GM23248 (cell line): ENCODE measurements around the gene CIART. TPM values are rescaled to one million over a fixed set of nuclear protein-coding genes. Genes with fewer than 3 reads are reported as not detected.

Source experiments
- DNase-seq: peaks from one replicate; pipeline ENCODE4 v3.0.0-alpha.2; 2015
- H2AFZ ChIP-seq: fragments of 200-600 bp; sonication (generic); 2 replicates; pipeline ENCODE4 v1.6.1; 2016; ENCODE audit warnings: antibody characterized with exemption
- H3F3A ChIP-seq: fragments of 200-600 bp; sonication (generic); 2 replicates; pipeline ENCODE4 v1.6.1; 2016; ENCODE audit warnings: mild to moderate bottlenecking, antibody characterized with exemption, mixed run types; ENCODE audit not compliant: insufficient read depth
- H3K27ac ChIP-seq: fragments of 200-600 bp; sonication (generic); 2 replicates; pipeline ENCODE4 v1.5.1; 2016; ENCODE audit warnings: mild to moderate bottlenecking
- H3K27me3 ChIP-seq: fragments of 200-600 bp; sonication (generic); replicated peaks from 2 replicates; pipeline ENCODE4 v1.6.1; 2016; ENCODE audit warnings: mild to moderate bottlenecking; ENCODE audit not compliant: insufficient read depth
- H3K36me3 ChIP-seq: fragments of 200-600 bp; sonication (generic); 2 replicates; pipeline ENCODE4 v1.6.1; 2016; ENCODE audit warnings: low read depth, mild to moderate bottlenecking
- H3K4me1 ChIP-seq: fragments of 200-600 bp; sonication (generic); 2 replicates; pipeline ENCODE4 v1.6.1; 2016; ENCODE audit warnings: mild to moderate bottlenecking; ENCODE audit not compliant: insufficient read depth
- H3K4me2 ChIP-seq: fragments of 200-600 bp; sonication (generic); one replicate; pipeline ENCODE4 v1.6.1; 2016; ENCODE audit warnings: mild to moderate bottlenecking; ENCODE audit not compliant: unreplicated experiment
- H3K4me3 ChIP-seq: fragments of 200-600 bp; sonication (generic); 2 replicates; pipeline ENCODE4 v1.5.1; 2016; ENCODE audit warnings: mild to moderate bottlenecking
- H3K79me2 ChIP-seq: fragments of 200-600 bp; sonication (generic); 2 replicates; pipeline ENCODE4 v1.6.1; 2016; ENCODE audit warnings: mild to moderate bottlenecking; ENCODE audit not compliant: insufficient read depth
- H3K9ac ChIP-seq: fragments of 200-600 bp; sonication (generic); 2 replicates; pipeline ENCODE4 v1.6.1; 2016; ENCODE audit warnings: mild to moderate bottlenecking
- H3K9me2 ChIP-seq: fragments of 200-600 bp; sonication (generic); 2 replicates; pipeline ENCODE4 v1.6.1; 2016; ENCODE audit warnings: mixed run types, mild to moderate bottlenecking, moderate library complexity; ENCODE audit not compliant: insufficient read depth
- H3K9me3 ChIP-seq: fragments of 200-600 bp; sonication (generic); one replicate; pipeline ENCODE4 v1.6.1; 2017; ENCODE audit warnings: low read depth
- H4K20me1 ChIP-seq: fragments of 200-600 bp; sonication (generic); 2 replicates; pipeline ENCODE4 v1.6.0; 2016; ENCODE audit not compliant: insufficient read depth
- EZH2 ChIP-seq: fragments of 200-600 bp; sonication (generic); IDR thresholded peaks from 2 replicates; pipeline ENCODE4 v1.6.1; 2018; ENCODE audit warnings: antibody characterized with exemption, mild to moderate bottlenecking; ENCODE audit not compliant: insufficient read depth, poor library complexity, severe bottlenecking
- EZH2phosphoT487 ChIP-seq: fragments of 200-600 bp; sonication (generic); IDR thresholded peaks from 2 replicates; pipeline ENCODE4 v1.6.1; 2018; ENCODE audit warnings: antibody characterized with exemption, moderate library complexity, mild to moderate bottlenecking, low read depth; ENCODE audit not compliant: insufficient read depth
- WGBS, 2 experiments: methylation state at CpG; one replicate each; pipeline ENCODE4 v1.1.6; 2015 to 2017; ENCODE audit warnings: low lambda C conversion rate in 2 of 2, low coverage in 1 of 2; ENCODE audit errors: missing lambda C conversion rate in 2 of 2; 5-methylcytosine and 5-hydroxymethylcytosine counted together
- in situ Hi-C: fragments of 300-500 bp; cut with MboI; formaldehyde crosslinking; loops from 2 replicates; pipeline ENCODE4 v1.15.0; 2020
- polyA plus RNA-seq: library from polyadenylated mRNA; unstranded; fragments of >200 nt; fragmentation: Nextera tagmentation; extraction: Ambion mirVana; gene quantifications from 2 replicates; pipeline ENCODE4 v1.2.1, GENCODE V29; 2016
- total RNA-seq: library from RNA; depleted of rRNA; stranded (reverse); fragments of >200 nt; shearing (Covaris generic); gene quantifications from 2 replicates; pipeline ENCODE4 v1.2.3, GENCODE V29; 2014

CIART gene
- total and polyA plus RNA-seq, 2 experiments from 2014 or later, result 1.8 to 6.7 TPM

GRCh38 chr1:150267896-150268295 lies 14.5 kb upstream of the CIART start:
- Histone ChIP-seq H3K4me2 (peak overlapping the region; percentile 97), H3F3A (no peaks in the 10 kb centered on the region), H3K4me1 (peaks cover 7% of the 10 kb centered on the region; the same call in 1 of the 2 replicates), H3K27me3 (no peaks in the 10 kb centered on the region), H3K79me2 (peaks cover 31% of the 10 kb centered on the region), H2AFZ (peak overlapping the region; percentile 86), H3K9me2 (no peaks in the 10 kb centered on the region), H3K9me3 (no peaks in the 10 kb centered on the region), H3K9ac (peak overlapping the region; percentile 99), H3K4me3 (peak overlapping the region; percentile 100), H3K27ac (peak overlapping the region; percentile 74), H3K36me3 (0 out of 2 replicates have a peak, but pooled peaks cover 10% of the 10 kb centered on the region), H4K20me1 (no peaks in the 10 kb centered on the region)
- WGBS, 2 experiments, result 34 to 48% methylated on average over 6 of the region's 6 CpGs
- peak; percentile 40 for DNase-seq
- TF ChIP-seq EZH2phosphoT487, result no peak
- TF ChIP-seq EZH2, result no peak
- in situ Hi-C loops, result no loop called here

- peak overlapping the region; percentile 74 for H3K27ac ChIP-seq
- 0 out of 2 replicates have a peak, but pooled peaks cover 10% of the 10 kb centered on the region for H3K36me3 ChIP-seq
- 1% methylated on average over 21 of the region's 21 CpGs for WGBS, 2 experiments
- H3F3A ChIP-seq, result no peaks in the 10 kb centered on the region
- H2AFZ ChIP-seq, result peak overlapping the region; percentile 86
- H3K79me2 ChIP-seq, result peaks cover 31% of the 10 kb centered on the region
- H3K9ac ChIP-seq, result peak overlapping the region; percentile 99
- no peaks in the 10 kb centered on the region for H3K9me3 ChIP-seq
- TF ChIP-seq EZH2 (no peak), EZH2phosphoT487 (no peak)
- no peaks in the 10 kb centered on the region for H3K27me3 ChIP-seq
- in situ Hi-C loops, result no loop called here
- H4K20me1 ChIP-seq, result no peaks in the 10 kb centered on the region
- peak overlapping the region; percentile 100 for H3K4me3 ChIP-seq
- peak; percentile 71 for DNase-seq
- peak overlapping the region; percentile 97 for H3K4me2 ChIP-seq
- no peaks in the 10 kb centered on the region for H3K9me2 ChIP-seq
- H3K4me1 ChIP-seq, result peaks cover 7% of the 10 kb centered on the region; the same call in 1 of the 2 replicates
Measured at GRCh38 chr1:150268340-150268704, 14.0 kb upstream of the CIART start.

- 1% methylated on average over 35 to 48 of the region's 49 CpGs for WGBS, 2 experiments
- DNase-seq, result peak; percentile 99
- Histone ChIP-seq H3K9ac (peak within 1 kb of the TSS; percentile 99), H2AFZ (peak within 1 kb of the TSS; percentile 86), H3F3A (no peaks in the 10 kb centered on the region), H3K9me3 (no peaks in the 10 kb centered on the region), H3K36me3 (0 out of 2 replicates have a peak, but pooled peaks cover 10% of the 10 kb centered on the region), H3K27ac (peak within 1 kb of the TSS; percentile 74), H4K20me1 (no peaks in the 10 kb centered on the region), H3K4me1 (peaks cover 7% of the 10 kb centered on the region; the same call in 1 of the 2 replicates), H3K79me2 (peaks cover 31% of the 10 kb centered on the region), H3K4me2 (peak within 1 kb of the TSS; percentile 97), H3K4me3 (peak within 1 kb of the TSS; percentile 100), H3K9me2 (no peaks in the 10 kb centered on the region), H3K27me3 (no peaks in the 10 kb centered on the region)
- TF ChIP-seq EZH2phosphoT487 (no peak), EZH2 (no peak)
- in situ Hi-C loops, result no loop called here
Measured at GRCh38 chr1:150268705-150269403, 13.5 kb upstream of the CIART start, which contains the start of gene APH1A. Gene APH1A (minus strand): TSS chr1:150269016. CDS start chr1:150268810, 206 bp downstream.

GRCh38 chr1:150269451-150269850 lies 12.9 kb upstream of the CIART start:
- Histone ChIP-seq H3K4me2 (peak overlapping the region; percentile 97), H4K20me1 (no peaks in the 10 kb centered on the region), H3K9me3 (no peaks in the 10 kb centered on the region), H3F3A (no peaks in the 10 kb centered on the region), H3K4me1 (peaks cover 7% of the 10 kb centered on the region; the same call in 1 of the 2 replicates), H3K27me3 (no peaks in the 10 kb centered on the region), H3K9me2 (no peaks in the 10 kb centered on the region), H3K4me3 (peak overlapping the region; percentile 100), H3K9ac (peak overlapping the region; percentile 99), H3K27ac (peak overlapping the region; percentile 42), H2AFZ (peak overlapping the region; percentile 86), H3K36me3 (0 out of 2 replicates have a peak, but pooled peaks cover 10% of the 10 kb centered on the region), H3K79me2 (peaks cover 31% of the 10 kb centered on the region)
- in situ Hi-C loops, result no loop called here
- DNase-seq, result no peak
- 51 to 53% methylated on average over 10 of the region's 10 CpGs for WGBS, 2 experiments
- TF ChIP-seq EZH2 (no peak), EZH2phosphoT487 (no peak)
